DOHH2 (cell line): Measurements from ENCODE around the gene KDELR3.

ENCODE experiments used
- H3F3A ChIP-seq: fragments of 200-600 bp; sonication (generic), shearing (Covaris generic); 2 replicates; pipeline ENCODE4 v1.6.0; 2016; ENCODE audit warnings: antibody characterized with exemption, mild to moderate bottlenecking; ENCODE audit not compliant: control insufficient read depth, insufficient read depth
- H3K27ac ChIP-seq: fragments of 200-600 bp; sonication (generic); 2 replicates; pipeline ENCODE4 v1.5.1; 2014; ENCODE audit warnings: low read depth, mild to moderate bottlenecking, low read length, moderate library complexity
- H3K27me3 ChIP-seq: fragments of 200-600 bp; sonication (generic); 2 replicates; pipeline ENCODE4 v1.6.1; 2014; ENCODE audit warnings: mild to moderate bottlenecking, low read length, mixed read lengths; ENCODE audit not compliant: control insufficient read depth
- H3K36me3 ChIP-seq: fragments of 200-600 bp; sonication (generic); 2 replicates; pipeline ENCODE4 v1.6.1; 2014; ENCODE audit warnings: mild to moderate bottlenecking, low read length, moderate library complexity, mixed read lengths; ENCODE audit not compliant: control insufficient read depth
- H3K4me1 ChIP-seq: fragments of 200-600 bp; sonication (generic); 2 replicates; pipeline ENCODE4 v1.6.1; 2014; ENCODE audit warnings: mild to moderate bottlenecking, low read length, mixed read lengths; ENCODE audit not compliant: control insufficient read depth
- H3K4me2 ChIP-seq: fragments of 200-600 bp; sonication (generic); 2 replicates; pipeline ENCODE4 v1.6.0; 2014; ENCODE audit warnings: mild to moderate bottlenecking, low read length, moderate library complexity
- H3K4me3 ChIP-seq: fragments of 200-600 bp; sonication (generic); 2 replicates; pipeline ENCODE4 v1.5.1; 2014; ENCODE audit warnings: mild to moderate bottlenecking, low read length, mixed read lengths
- H3K79me2 ChIP-seq: fragments of 200-600 bp; sonication (generic); 2 replicates; pipeline ENCODE4 v1.6.1; 2014; ENCODE audit warnings: mild to moderate bottlenecking, low read length, mixed read lengths; ENCODE audit not compliant: control insufficient read depth
- H3K9me2 ChIP-seq: fragments of 200-600 bp; sonication (generic); replicated peaks from 2 replicates; pipeline ENCODE4 v1.6.1; 2014; ENCODE audit warnings: mild to moderate bottlenecking, low read length, mixed read lengths; ENCODE audit not compliant: control insufficient read depth
- H3K9me3 ChIP-seq: fragments of 200-600 bp; sonication (generic); 2 replicates; pipeline ENCODE4 v1.6.1; 2014; ENCODE audit warnings: antibody characterized with exemption, low read length, mixed read lengths; ENCODE audit not compliant: control insufficient read depth, insufficient read depth
- H4K20me1 ChIP-seq: fragments of 200-600 bp; sonication (generic); 2 replicates; pipeline ENCODE4 v1.6.0; 2014; ENCODE audit warnings: low read depth, mild to moderate bottlenecking, antibody characterized with exemption, low read length, moderate library complexity; ENCODE audit not compliant: control insufficient read depth, insufficient read depth
- CTCF ChIP-seq: fragments of 200-600 bp; sonication (generic); IDR thresholded peaks from one replicate; pipeline ENCODE4 v1.5.1; 2014; ENCODE audit warnings: antibody characterized with exemption, mild to moderate bottlenecking, low read depth, low read length; ENCODE audit not compliant: poor library complexity, severe bottlenecking
- EZH2phosphoT487 ChIP-seq: fragments of 200-600 bp; sonication (generic); IDR thresholded peaks from 2 replicates; pipeline ENCODE4 v1.6.1; 2017; ENCODE audit warnings: borderline replicate concordance, mild to moderate bottlenecking, antibody characterized with exemption, low read length, moderate library complexity, mixed read lengths

The KDELR3 gene

GRCh38 chr22:38419858-38420160, 48.1 kb upstream of the KDELR3 start:
- Histone ChIP-seq H3K4me3 (no peak overlapping the region), H3K4me2 (no peak overlapping the region), H3K27ac (no peak overlapping the region), H3K36me3 (no peaks in the 10 kb centered on the region), H3K27me3 (no peaks in the 10 kb centered on the region), H3K4me1 (peaks cover 14% of the 10 kb centered on the region), H3F3A (no peaks in the 10 kb centered on the region), H3K79me2 (no peaks in the 10 kb centered on the region), H3K9me2 (no peaks in the 10 kb centered on the region), H3K9me3 (no peaks in the 10 kb centered on the region), H4K20me1 (no peaks in the 10 kb centered on the region)
- TF ChIP-seq EZH2phosphoT487, result no peak
- no peak for TF ChIP-seq CTCF

- H3F3A ChIP-seq, result no peaks in the 10 kb centered on the region
Observed at GRCh38 chr22:38420734-38421133, 47.2 kb upstream of the KDELR3 start.

GRCh38 chr22:38422611-38423511, 45.0 kb upstream of the KDELR3 start:
- H3K9me3 ChIP-seq, result no peaks in the 10 kb centered on the region
- no peak overlapping the region for H3K4me3 ChIP-seq
- TF ChIP-seq EZH2phosphoT487, result no peak
- TF ChIP-seq CTCF, result no peak
- H4K20me1 ChIP-seq, result no peaks in the 10 kb centered on the region
- no peaks in the 10 kb centered on the region for H3K36me3 ChIP-seq
- no peak overlapping the region for H3K27ac ChIP-seq
- H3K4me2 ChIP-seq, result no peak overlapping the region
- H3K27me3 ChIP-seq, result no peaks in the 10 kb centered on the region
- no peaks in the 10 kb centered on the region for H3K79me2 ChIP-seq
- H3K4me1 ChIP-seq, result peaks cover 14% of the 10 kb centered on the region
- no peaks in the 10 kb centered on the region for H3K9me2 ChIP-seq
- H3F3A ChIP-seq, result no peaks in the 10 kb centered on the region

More at GRCh38 chr22:38420734-38421133, 47.2 kb upstream of the KDELR3 start:
- Histone ChIP-seq H3K4me3 (no peak overlapping the region), H3K4me1 (peaks cover 14% of the 10 kb centered on the region), H3K79me2 (no peaks in the 10 kb centered on the region), H3K9me3 (no peaks in the 10 kb centered on the region), H3K27me3 (no peaks in the 10 kb centered on the region), H3K4me2 (no peak overlapping the region), H3K36me3 (no peaks in the 10 kb centered on the region), H3K9me2 (no peaks in the 10 kb centered on the region), H4K20me1 (no peaks in the 10 kb centered on the region), H3K27ac (no peak overlapping the region)
- TF ChIP-seq CTCF, result no peak
- TF ChIP-seq EZH2phosphoT487, result no peak
